SK-N-SH (cell line): ENCODE measurements around the gene LIPE. TPM values are rescaled to one million over a fixed set of nuclear protein-coding genes. Genes with fewer than 3 reads are reported as not detected.

ENCODE experiments used
- CTCF ChIA-PET: fragments of 300-600, 350-600 bp; formaldehyde crosslinking; extraction: SDS; loops from one replicate; lab custom pipeline; 2021; lab: Yijun Ruan, JAX
- POLR2A ChIA-PET: fragments of 350-600 bp; sonication (Branson Sonifier 250); formaldehyde crosslinking; extraction: SDS; loops from one replicate; lab custom pipeline; 2020; ENCODE audit warnings: antibody characterized with exemption, inconsistent platforms; lab: Yijun Ruan, JAX
- DNase-seq: peaks from one replicate; pipeline ENCODE4 v3.0.0; 2012
- H2AFZ ChIP-seq: fragments of 200-600 bp; sonication (generic); 2 replicates; pipeline ENCODE4 v1.8.1; 2016; ENCODE audit warnings: antibody characterized with exemption, mild to moderate bottlenecking, low read depth
- H3F3A ChIP-seq: fragments of 200-600 bp; sonication (generic); replicated peaks from 2 replicates; pipeline ENCODE3; 2016; ENCODE audit warnings: antibody characterized with exemption, mild to moderate bottlenecking; ENCODE audit not compliant: insufficient read depth
- H3K27ac ChIP-seq, 2 experiments: fragments of 200-500 bp in 1 of 2; fragments of 200-600 bp in 1 of 2; sonication (Bioruptor generic) in 1 of 2; sonication (generic), shearing (Covaris generic) in 1 of 2; 2 replicates each; pipeline versions ENCODE4 v1.5.1 to v1.6.1; 2014 to 2016; ENCODE audit warnings: low read depth in 2 of 2, inconsistent platforms in 1 of 2, low read length in 1 of 2, mild to moderate bottlenecking in 1 of 2, mixed read lengths in 1 of 2
- H3K27me3 ChIP-seq: fragments of 200-600 bp; sonication (generic), shearing (Covaris generic); 2 replicates; pipeline ENCODE4 v1.6.1; 2016; ENCODE audit warnings: mixed run types; ENCODE audit not compliant: insufficient read depth
- H3K36me3 ChIP-seq, 2 experiments: fragments of 200-500 bp in 1 of 2; fragments of 200-600 bp in 1 of 2; sonication (Bioruptor generic) in 1 of 2; sonication (generic) in 1 of 2; replicated peaks in 1 of 2; 2 replicates each; pipeline versions ENCODE3 to v1.5.1; 2014 to 2016; ENCODE audit warnings: low read length in 1 of 2, mild to moderate bottlenecking in 1 of 2; ENCODE audit not compliant: insufficient read depth in 2 of 2, control insufficient read depth in 1 of 2
- H3K4me1 ChIP-seq, 2 experiments: fragments of 200-500 bp in 1 of 2; fragments of 200-600 bp in 1 of 2; sonication (Bioruptor generic) in 1 of 2; sonication (generic), shearing (Covaris generic) in 1 of 2; 2 replicates each; pipeline versions ENCODE4 v1.5.1 to v1.6.1; 2014 to 2016; ENCODE audit warnings: low read depth in 1 of 2, low read length in 1 of 2, mixed run types in 1 of 2; ENCODE audit not compliant: insufficient read depth in 2 of 2, control insufficient read depth in 1 of 2
- H3K4me2 ChIP-seq: fragments of 200-600 bp; sonication (generic), shearing (Covaris generic); 2 replicates; pipeline ENCODE4 v1.6.1; 2017; ENCODE audit warnings: mixed run types
- H3K4me3 ChIP-seq, 2 experiments: fragments of 200-500 bp in 1 of 2; fragments of 200-600 bp in 1 of 2; sonication (Bioruptor generic) in 1 of 2; sonication (generic), shearing (Covaris generic) in 1 of 2; 2 replicates each; pipeline versions ENCODE4 v1.5.1 to v1.8.1; 2014 to 2016; ENCODE audit warnings: low read depth in 2 of 2, inconsistent platforms in 1 of 2, low read length in 1 of 2, mild to moderate bottlenecking in 1 of 2, mixed read lengths in 1 of 2, moderate library complexity in 1 of 2
- H3K79me2 ChIP-seq: fragments of 200-600 bp; sonication (generic); 2 replicates; pipeline ENCODE4 v1.8.1; 2017; ENCODE audit warnings: mild to moderate bottlenecking; ENCODE audit not compliant: insufficient read depth
- H3K9ac ChIP-seq: fragments of 200-600 bp; sonication (generic); 2 replicates; pipeline ENCODE4 v1.6.1; 2017; ENCODE audit warnings: mixed run types
- H3K9me2 ChIP-seq: fragments of 200-600 bp; sonication (generic); 2 replicates; pipeline ENCODE4 v1.6.1; 2017; ENCODE audit warnings: mixed run types
- H3K9me3 ChIP-seq: fragments of 200-600 bp; sonication (generic); 2 replicates; pipeline ENCODE4 v1.6.1; 2017; ENCODE audit warnings: mixed run types, mild to moderate bottlenecking, moderate library complexity
- H4K20me1 ChIP-seq: fragments of 200-600 bp; sonication (generic); 2 replicates; pipeline ENCODE4 v1.6.1; 2017; ENCODE audit warnings: mild to moderate bottlenecking, mixed run types; ENCODE audit not compliant: insufficient read depth
- MXI1 ChIP-seq: IDR thresholded peaks from 2 replicates; pipeline ENCODE4 v1.6.1; 2012; ENCODE audit warnings: mild to moderate bottlenecking, low read depth, low read length, improper control_type of control experiment
- RCOR1 ChIP-seq: fragments of 150-350 bp; IDR thresholded peaks from 2 replicates; pipeline ENCODE4 v1.6.1; 2017; ENCODE audit warnings: antibody characterized with exemption, low read length
- USF2 ChIP-seq: fragments of 150-350 bp; IDR thresholded peaks from 2 replicates; pipeline ENCODE4 v1.6.1; 2017; ENCODE audit warnings: antibody characterized with exemption, low read length, low read depth, borderline replicate concordance
- WGBS: methylation state at CpG from one replicate; pipeline ENCODE4 v1.1.6; 2017; ENCODE audit warnings: low lambda C conversion rate; 5-methylcytosine and 5-hydroxymethylcytosine counted together
- polyA plus RNA-seq, 3 experiments: library from polyadenylated mRNA; depleted of rRNA; stranded (reverse); fragments of >200 nt; gene quantifications; 2 replicates each; pipeline ENCODE4 v1.2.3, GENCODE V29; 2012
- TF ChIP-seq, protein P1 (sequence below): IDR thresholded peaks from 2 replicates; pipeline ENCODE4 v1.4.0; 2012; ENCODE audit warnings: low read depth, borderline replicate concordance
- TF ChIP-seq, protein P2 (sequence below): fragments of 150-350 bp; IDR thresholded peaks from 2 replicates; pipeline ENCODE4 v1.6.1; 2016; ENCODE audit warnings: mild to moderate bottlenecking, low read depth, low read length

LIPE gene, protein sequence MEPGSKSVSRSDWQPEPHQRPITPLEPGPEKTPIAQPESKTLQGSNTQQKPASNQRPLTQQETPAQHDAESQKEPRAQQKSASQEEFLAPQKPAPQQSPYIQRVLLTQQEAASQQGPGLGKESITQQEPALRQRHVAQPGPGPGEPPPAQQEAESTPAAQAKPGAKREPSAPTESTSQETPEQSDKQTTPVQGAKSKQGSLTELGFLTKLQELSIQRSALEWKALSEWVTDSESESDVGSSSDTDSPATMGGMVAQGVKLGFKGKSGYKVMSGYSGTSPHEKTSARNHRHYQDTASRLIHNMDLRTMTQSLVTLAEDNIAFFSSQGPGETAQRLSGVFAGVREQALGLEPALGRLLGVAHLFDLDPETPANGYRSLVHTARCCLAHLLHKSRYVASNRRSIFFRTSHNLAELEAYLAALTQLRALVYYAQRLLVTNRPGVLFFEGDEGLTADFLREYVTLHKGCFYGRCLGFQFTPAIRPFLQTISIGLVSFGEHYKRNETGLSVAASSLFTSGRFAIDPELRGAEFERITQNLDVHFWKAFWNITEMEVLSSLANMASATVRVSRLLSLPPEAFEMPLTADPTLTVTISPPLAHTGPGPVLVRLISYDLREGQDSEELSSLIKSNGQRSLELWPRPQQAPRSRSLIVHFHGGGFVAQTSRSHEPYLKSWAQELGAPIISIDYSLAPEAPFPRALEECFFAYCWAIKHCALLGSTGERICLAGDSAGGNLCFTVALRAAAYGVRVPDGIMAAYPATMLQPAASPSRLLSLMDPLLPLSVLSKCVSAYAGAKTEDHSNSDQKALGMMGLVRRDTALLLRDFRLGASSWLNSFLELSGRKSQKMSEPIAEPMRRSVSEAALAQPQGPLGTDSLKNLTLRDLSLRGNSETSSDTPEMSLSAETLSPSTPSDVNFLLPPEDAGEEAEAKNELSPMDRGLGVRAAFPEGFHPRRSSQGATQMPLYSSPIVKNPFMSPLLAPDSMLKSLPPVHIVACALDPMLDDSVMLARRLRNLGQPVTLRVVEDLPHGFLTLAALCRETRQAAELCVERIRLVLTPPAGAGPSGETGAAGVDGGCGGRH
- 3.2 and 4.4 TPM in 2 replicates for polyA plus RNA-seq (2012; rRNA removed)
- polyA plus RNA-seq (2012; cell fraction: cytosol; rRNA removed) = 1.4 and 3.0 TPM in 2 replicates
- polyA plus RNA-seq (2012; cell fraction: nucleus; rRNA removed) = 5.1 and 5.2 TPM in 2 replicates

- WGBS = 82% methylated on average over 4 of the region's 4 CpGs
- Histone ChIP-seq H3F3A (no peaks in the 10 kb centered on the region), H3K9me3 (no peaks in the 10 kb centered on the region), H3K27me3 (no peaks in the 10 kb centered on the region), H3K4me1 (peaks cover 0 to 14% of the 10 kb centered on the region in 2 experiments; a peak in 1 of 4 replicates), H4K20me1 (no peaks in the 10 kb centered on the region), H3K9me2 (no peaks in the 10 kb centered on the region), H3K4me2 (no peak within 1 kb of the TSS), H3K9ac (no peak within 1 kb of the TSS), H3K79me2 (no peaks in the 10 kb centered on the region), H3K36me3 (no peaks in the 10 kb centered on the region), H3K27ac (no peak within 1 kb of the TSS), H3K4me3 (no peak within 1 kb of the TSS), H2AFZ (no peak within 1 kb of the TSS)
- POLR2A ChIA-PET = no interaction called here
- DNase-seq = no peak
- TF ChIP-seq MXI1 (no peak), USF2 (no peak)
- CTCF ChIA-PET = interaction anchor here (0.9 to 2.3 kb wide), 4 partner anchors 11 to 26 kb away, joined by 3 to 11 read pairs (median 4); no protein-coding TSS in a partner anchor
Observed at GRCh38 chr19:42427313-42427712, at the start of gene LIPE. TSS of gene LIPE (minus strand) at chr19:42427388. CDS start at chr19:42427149, 239 bp downstream.

DNA sequence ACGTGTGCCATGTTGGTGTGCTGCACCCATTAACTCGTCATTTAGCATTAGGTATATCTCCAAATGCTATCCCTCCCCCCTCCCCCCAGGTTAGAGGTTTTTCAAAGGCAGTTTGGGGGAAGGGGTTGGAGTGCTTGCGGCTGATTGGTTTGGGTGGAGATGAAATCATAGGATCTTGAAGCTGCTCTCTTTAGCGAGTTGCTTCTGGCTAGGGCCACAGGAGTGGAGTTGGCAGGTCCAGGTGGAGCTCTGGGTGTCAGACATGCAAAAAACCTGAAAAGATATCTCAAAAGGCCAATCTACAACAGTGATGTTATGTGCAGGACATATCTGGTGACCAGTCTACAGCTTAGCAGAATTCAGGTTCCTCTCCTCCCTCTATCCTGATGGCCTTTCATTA, 48.2 kb upstream of the LIPE start:
- Histone ChIP-seq H3K27ac (no peak overlapping the region), H3K4me2 (no peak overlapping the region), H3K9ac (no peak overlapping the region), H3K9me2 (no peaks in the 10 kb centered on the region), H3K4me3 (no peak overlapping the region), H3K36me3 (no peaks in the 10 kb centered on the region), H3K4me1 (no peaks in the 10 kb centered on the region), H3K9me3 (no peaks in the 10 kb centered on the region), H3K27me3 (no peaks in the 10 kb centered on the region), H4K20me1 (no peaks in the 10 kb centered on the region), H3K79me2 (no peaks in the 10 kb centered on the region), H3F3A (no peaks in the 10 kb centered on the region), H2AFZ (no peak overlapping the region)
- no peak for DNase-seq
- TF ChIP-seq, protein P1, sequence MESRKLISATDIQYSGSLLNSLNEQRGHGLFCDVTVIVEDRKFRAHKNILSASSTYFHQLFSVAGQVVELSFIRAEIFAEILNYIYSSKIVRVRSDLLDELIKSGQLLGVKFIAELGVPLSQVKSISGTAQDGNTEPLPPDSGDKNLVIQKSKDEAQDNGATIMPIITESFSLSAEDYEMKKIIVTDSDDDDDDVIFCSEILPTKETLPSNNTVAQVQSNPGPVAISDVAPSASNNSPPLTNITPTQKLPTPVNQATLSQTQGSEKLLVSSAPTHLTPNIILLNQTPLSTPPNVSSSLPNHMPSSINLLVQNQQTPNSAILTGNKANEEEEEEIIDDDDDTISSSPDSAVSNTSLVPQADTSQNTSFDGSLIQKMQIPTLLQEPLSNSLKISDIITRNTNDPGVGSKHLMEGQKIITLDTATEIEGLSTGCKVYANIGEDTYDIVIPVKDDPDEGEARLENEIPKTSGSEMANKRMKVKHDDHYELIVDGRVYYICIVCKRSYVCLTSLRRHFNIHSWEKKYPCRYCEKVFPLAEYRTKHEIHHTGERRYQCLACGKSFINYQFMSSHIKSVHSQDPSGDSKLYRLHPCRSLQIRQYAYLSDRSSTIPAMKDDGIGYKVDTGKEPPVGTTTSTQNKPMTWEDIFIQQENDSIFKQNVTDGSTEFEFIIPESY = no peak
- TF ChIP-seq RCOR1 = no peak
- TF ChIP-seq, protein P2, sequence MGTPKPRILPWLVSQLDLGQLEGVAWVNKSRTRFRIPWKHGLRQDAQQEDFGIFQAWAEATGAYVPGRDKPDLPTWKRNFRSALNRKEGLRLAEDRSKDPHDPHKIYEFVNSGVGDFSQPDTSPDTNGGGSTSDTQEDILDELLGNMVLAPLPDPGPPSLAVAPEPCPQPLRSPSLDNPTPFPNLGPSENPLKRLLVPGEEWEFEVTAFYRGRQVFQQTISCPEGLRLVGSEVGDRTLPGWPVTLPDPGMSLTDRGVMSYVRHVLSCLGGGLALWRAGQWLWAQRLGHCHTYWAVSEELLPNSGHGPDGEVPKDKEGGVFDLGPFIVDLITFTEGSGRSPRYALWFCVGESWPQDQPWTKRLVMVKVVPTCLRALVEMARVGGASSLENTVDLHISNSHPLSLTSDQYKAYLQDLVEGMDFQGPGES = no peak
- ChIA-PET CTCF (interaction anchor here (0.7 to 3.0 kb wide), 4 partner anchors 21 to 92 kb away, joined by 3 to 12 read pairs (median 5); no protein-coding TSS in a partner anchor), POLR2A (interaction anchor here (1.0 kb wide), 1 partner anchor 8 kb away, joined by 4 read pairs; no protein-coding TSS in a partner anchor)
- 72% methylated on average over 4 of the region's 4 CpGs for WGBS
